HEK293 (cell line): Measurements from ENCODE around the gene UMOD.

Experiments
- CTCF ChIA-PET: fragments of 350-600 bp; formaldehyde crosslinking; extraction: SDS; loops from one replicate; lab custom pipeline; 2021; ENCODE audit warnings: antibody characterized with exemption; lab: Yijun Ruan, JAX
- POLR2A ChIA-PET: fragments of 300-600 bp; formaldehyde crosslinking; extraction: SDS; loops from one replicate; lab custom pipeline; 2020; ENCODE audit warnings: antibody characterized with exemption, inconsistent platforms; lab: Yijun Ruan, JAX
- H3K27ac ChIP-seq: fragments of 200-500 bp; sonication (Bioruptor generic); 2 replicates; pipeline ENCODE4 v1.5.1; 2014; ENCODE audit warnings: low read depth, low read length, control low read depth, inconsistent platforms; ENCODE audit errors: extremely low read depth
- H3K36me3 ChIP-seq, 2 experiments: fragments of 200-500 bp in 1 of 2; sonication (Bioruptor generic) in 1 of 2; 1 replicate in 1 of 2; 2 replicates in 1 of 2; pipeline ENCODE4 v1.5.1; 2014 to 2017; ENCODE audit warnings: inconsistent platforms in 2 of 2, low read length in 2 of 2; ENCODE audit not compliant: control insufficient read depth in 2 of 2, insufficient read depth in 1 of 2
- H3K4me1 ChIP-seq: fragments of 200-500 bp; sonication (Bioruptor generic); 2 replicates; pipeline ENCODE4 v1.5.1; 2014; ENCODE audit warnings: mild to moderate bottlenecking, low read length, inconsistent platforms; ENCODE audit not compliant: control insufficient read depth, insufficient read depth
- H3K4me3 ChIP-seq: 2 replicates; pipeline ENCODE4 v1.5.1; 2011; ENCODE audit warnings: low read depth, mild to moderate bottlenecking, control low read depth, low read length, moderate library complexity
- H3K9me3 ChIP-seq: fragments of 200-500 bp; sonication (Bioruptor generic); 2 replicates; pipeline ENCODE4 v1.5.1; 2014; ENCODE audit warnings: low read depth, low read length, inconsistent platforms; ENCODE audit not compliant: control insufficient read depth, insufficient read depth
- BCL6B ChIP-seq: fragments of 450-650 bp; formaldehyde crosslinking; IDR thresholded peaks from 2 replicates; pipeline ENCODE4 v1.5.1; 2017; ENCODE audit warnings: missing biosample characterization, missing genetic modification characterization
- ELK4 ChIP-seq: IDR thresholded peaks from 2 replicates; pipeline ENCODE4 v1.6.1; 2011; ENCODE audit warnings: mild to moderate bottlenecking, low read depth, low read length, borderline replicate concordance
- GLI4 ChIP-seq: fragments of 450-650 bp; formaldehyde crosslinking; IDR thresholded peaks from 2 replicates; pipeline ENCODE4 v1.5.1; 2016; ENCODE audit warnings: missing biosample characterization, missing genetic modification characterization
- HIC1 ChIP-seq: fragments of 450-650 bp; formaldehyde crosslinking; IDR thresholded peaks from 2 replicates; pipeline ENCODE4 v1.5.1; 2016; ENCODE audit warnings: missing biosample characterization, missing genetic modification characterization
- IKZF3 ChIP-seq: fragments of 450-650 bp; IDR thresholded peaks from 2 replicates; pipeline ENCODE4 v1.5.0; 2018; ENCODE audit warnings: missing biosample characterization, mild to moderate bottlenecking, missing genetic modification characterization, moderate library complexity
- PRDM2 ChIP-seq: fragments of 450-650 bp; formaldehyde crosslinking; IDR thresholded peaks from 2 replicates; pipeline ENCODE4 v1.5.1; 2016; ENCODE audit warnings: missing biosample characterization, missing genetic modification characterization, borderline replicate concordance
- ZBTB1 ChIP-seq: fragments of 450-650 bp; formaldehyde crosslinking; IDR thresholded peaks from 2 replicates; pipeline ENCODE4 v1.5.1; 2016; ENCODE audit warnings: missing biosample characterization, missing genetic modification characterization
- ZBTB7A ChIP-seq: fragments of 450-650 bp; formaldehyde crosslinking; IDR thresholded peaks from 2 replicates; pipeline ENCODE4 v1.5.1; 2016; ENCODE audit warnings: low read depth, missing biosample characterization, missing genetic modification characterization
- ZNF169 ChIP-seq: fragments of 450-650 bp; formaldehyde crosslinking; IDR thresholded peaks from 2 replicates; pipeline ENCODE4 v1.5.1; 2016; ENCODE audit warnings: missing biosample characterization, missing genetic modification characterization
- ZNF184 ChIP-seq: fragments of 450-650 bp; IDR thresholded peaks from 2 replicates; pipeline ENCODE4 v1.5.1; 2018; ENCODE audit warnings: missing biosample characterization, mild to moderate bottlenecking, missing genetic modification characterization
- ZNF266 ChIP-seq: fragments of 450-650 bp; formaldehyde crosslinking; IDR thresholded peaks from 2 replicates; pipeline ENCODE4 v1.5.1; 2016; ENCODE audit warnings: missing biosample characterization, missing genetic modification characterization, low read depth
- ZNF426 ChIP-seq: fragments of 450-650 bp; formaldehyde crosslinking; IDR thresholded peaks from 2 replicates; pipeline ENCODE4 v1.5.1; 2017; ENCODE audit warnings: missing biosample characterization, missing genetic modification characterization, mild to moderate bottlenecking, inconsistent platforms, moderate library complexity
- ZNF521 ChIP-seq: fragments of 450-650 bp; formaldehyde crosslinking; IDR thresholded peaks from 2 replicates; pipeline ENCODE4 v1.5.1; 2017; ENCODE audit warnings: missing biosample characterization, mild to moderate bottlenecking, missing genetic modification characterization
- ZNF529 ChIP-seq: fragments of 450-650 bp; formaldehyde crosslinking; IDR thresholded peaks from 2 replicates; pipeline ENCODE4 v1.5.1; 2017; ENCODE audit warnings: missing genetic modification characterization, missing biosample characterization; ENCODE audit not compliant: insufficient replicate concordance
- ZNF544 ChIP-seq: fragments of 450-650 bp; formaldehyde crosslinking; IDR thresholded peaks from 2 replicates; pipeline ENCODE4 v1.5.0; 2017; ENCODE audit warnings: missing biosample characterization, missing genetic modification characterization
- ZNF560 ChIP-seq: fragments of 450-650 bp; formaldehyde crosslinking; IDR thresholded peaks from 2 replicates; pipeline ENCODE4 v1.5.1; 2017; ENCODE audit warnings: missing biosample characterization, missing genetic modification characterization, borderline replicate concordance
- ZNF623 ChIP-seq: fragments of 450-650 bp; formaldehyde crosslinking; IDR thresholded peaks from 2 replicates; pipeline ENCODE4 v1.5.1; 2016; ENCODE audit warnings: missing biosample characterization, missing genetic modification characterization
- ZNF660 ChIP-seq: fragments of 450-650 bp; IDR thresholded peaks from 2 replicates; pipeline ENCODE4 v1.5.1; 2018; ENCODE audit warnings: missing biosample characterization, mild to moderate bottlenecking, missing genetic modification characterization
- ZNF785 ChIP-seq: fragments of 450-650 bp; formaldehyde crosslinking; IDR thresholded peaks from 2 replicates; pipeline ENCODE4 v1.5.1; 2016; ENCODE audit warnings: missing biosample characterization, missing genetic modification characterization
- ZNF792 ChIP-seq: fragments of 450-650 bp; formaldehyde crosslinking; IDR thresholded peaks from 2 replicates; pipeline ENCODE4 v1.5.1; 2016; ENCODE audit warnings: missing biosample characterization, missing genetic modification characterization
- ZNF830 ChIP-seq: fragments of 450-650 bp; IDR thresholded peaks from 2 replicates; pipeline ENCODE4 v1.5.0; 2018; ENCODE audit warnings: missing biosample characterization, missing genetic modification characterization, low read depth, mild to moderate bottlenecking, moderate library complexity
- ZSCAN18 ChIP-seq: fragments of 450-650 bp; formaldehyde crosslinking; IDR thresholded peaks from 2 replicates; pipeline ENCODE4 v1.5.1; 2016; ENCODE audit warnings: missing biosample characterization, missing genetic modification characterization

The UMOD gene

GRCh38 chr16:20314575-20314974 lies 37.9 kb downstream of the UMOD start:
- Histone ChIP-seq H3K4me3 (no peak overlapping the region), H3K4me1 (no peaks in the 10 kb centered on the region), H3K36me3 (no peaks in the 10 kb centered on the region), H3K9me3 (no peaks in the 10 kb centered on the region)
- POLR2A ChIA-PET = no interaction called here
- TF ChIP-seq ZNF169 (no peak), ZNF830 (tag by site-specific recombination) (no peak), ELK4 (no peak), GLI4 (tag by site-specific recombination) (no peak), ZNF792 (tag by site-specific recombination) (no peak), IKZF3 (no peak), PRDM2 (tag by site-specific recombination) (no peak), ZNF785 (tag by site-specific recombination) (no peak), HIC1 (no peak), BCL6B (tag by site-specific recombination) (no peak), ZNF184 (tag by site-specific recombination) (no peak), ZNF529 (no peak)
- TF ChIP-seq, all 188 proteins: peak for 0
- CTCF ChIA-PET = interaction anchor here (1.5 to 4.3 kb wide), 2 partner anchors 14 to 70 kb away, joined by 4 to 20 read pairs; no protein-coding TSS in a partner anchor
- H3K27ac ChIP-seq = no peak overlapping the region

- ChIA-PET POLR2A (no interaction called here), CTCF (interaction anchor here (4.3 kb wide), 1 partner anchor 13 kb away, joined by 20 read pairs; no protein-coding TSS in a partner anchor)
- H3K4me1 ChIP-seq = no peaks in the 10 kb centered on the region
- no peaks in the 10 kb centered on the region for H3K9me3 ChIP-seq
- no peaks in the 10 kb centered on the region for H3K36me3 ChIP-seq
- no peak overlapping the region for H3K4me3 ChIP-seq
- H3K27ac ChIP-seq = no peak overlapping the region
- no peak for TF ChIP-seq ZNF521 (tag by site-specific recombination)
- no peak for TF ChIP-seq ZBTB7A (tag by site-specific recombination)
- no peak for TF ChIP-seq ZNF623 (tag by site-specific recombination)
- no peak for TF ChIP-seq ZNF426 (tag by site-specific recombination)
- TF ChIP-seq ZNF560 (tag by site-specific recombination) = no peak
- TF ChIP-seq ZBTB1 (tag by site-specific recombination) = no peak
- no peak for TF ChIP-seq ZSCAN18 (tag by site-specific recombination)
- TF ChIP-seq ZNF660 (tag by site-specific recombination) = no peak
- TF ChIP-seq ZNF544 (tag by site-specific recombination) = no peak
- no peak for TF ChIP-seq HIC1
- no peak for TF ChIP-seq ZNF266 (tag by site-specific recombination)
These were observed 38.8 kb downstream of the UMOD start for GRCh38 chr16:20313741-20314140.
